GM12878 (cell line): ENCODE data around the gene TAMALIN. TPM values are rescaled to one million over a fixed set of nuclear protein-coding genes. Genes with fewer than 3 reads are reported as not detected.
A peak's percentile ranks its signal among the peaks of the same experiment; 100 is the strongest.

Source experiments
- BCL11A ChIP-seq: IDR thresholded peaks from 2 replicates; pipeline ENCODE4 v1.6.1; 2011; ENCODE audit warnings: low read depth, low read length
- BHLHE40 ChIP-seq, 2 experiments: fragments of 450-650 bp in 1 of 2; IDR thresholded peaks; 2 replicates each; pipeline ENCODE4 v1.6.1; 2011 to 2017; ENCODE audit warnings: low read depth in 2 of 2, borderline replicate concordance in 1 of 2, improper control_type of control experiment in 1 of 2, low read length in 1 of 2, mild to moderate bottlenecking in 1 of 2
- CREM ChIP-seq: IDR thresholded peaks from 2 replicates; pipeline ENCODE4 v1.6.1; 2014; ENCODE audit warnings: antibody characterized with exemption, low read depth
- CUX1 ChIP-seq: IDR thresholded peaks from 2 replicates; pipeline ENCODE4 v1.6.1; 2012; ENCODE audit warnings: improper control_type of control experiment, low read depth, low read length; ENCODE audit not compliant: insufficient replicate concordance
- DPF2 ChIP-seq: fragments of 450-650 bp; IDR thresholded peaks from 2 replicates; pipeline ENCODE4 v1.6.1; 2017; ENCODE audit warnings: mild to moderate bottlenecking
- EP300 ChIP-seq, 2 experiments: fragments of 150-350 bp in 1 of 2; IDR thresholded peaks; 2 replicates each; pipeline ENCODE4 v1.6.1; 2011 to 2012; ENCODE audit warnings: low read depth in 2 of 2, low read length in 2 of 2, borderline replicate concordance in 1 of 2, improper control_type of control experiment in 1 of 2, inconsistent platforms in 1 of 2; ENCODE audit not compliant: control insufficient read depth in 1 of 2
- ETV6 ChIP-seq, 2 experiments: fragments of 450-650 bp in 1 of 2; IDR thresholded peaks in 1 of 2; conservative IDR thresholded peaks in 1 of 2; 2 replicates each; pipeline ENCODE4 v1.6.1; 2014; ENCODE audit warnings: antibody characterized with exemption in 1 of 2, borderline replicate concordance in 1 of 2, low read depth in 1 of 2, mild to moderate bottlenecking in 1 of 2, moderate library complexity in 1 of 2
- IRF4 ChIP-seq: IDR thresholded peaks from 2 replicates; pipeline ENCODE4 v1.6.1; 2011; ENCODE audit warnings: low read depth, low read length
- MEF2A ChIP-seq: IDR thresholded peaks from 2 replicates; pipeline ENCODE4 v1.6.1; 2011; ENCODE audit warnings: low read depth, mild to moderate bottlenecking, low read length, moderate library complexity; ENCODE audit not compliant: insufficient read depth
- POU2F2 ChIP-seq: IDR thresholded peaks from 3 replicates; pipeline ENCODE4 v1.6.1; 2011; ENCODE audit warnings: low read depth, mild to moderate bottlenecking, low read length, borderline replicate concordance
- RUNX3 ChIP-seq: IDR thresholded peaks from 2 replicates; pipeline ENCODE4 v1.6.1; 2012; ENCODE audit warnings: low read length, inconsistent platforms
- SMAD1 ChIP-seq: fragments of 450-650 bp; IDR thresholded peaks from 2 replicates; pipeline ENCODE4 v1.6.1; 2018; ENCODE audit warnings: mild to moderate bottlenecking, low read depth; ENCODE audit not compliant: partially characterized antibody
- SPI1 ChIP-seq: IDR thresholded peaks from 2 replicates; pipeline ENCODE4 v1.6.1; 2011; ENCODE audit warnings: low read depth, mild to moderate bottlenecking, low read length, moderate library complexity, borderline replicate concordance; ENCODE audit not compliant: insufficient read depth
- ZBTB40 ChIP-seq: fragments of 450-650 bp; IDR thresholded peaks from 2 replicates; pipeline ENCODE4 v1.6.1; 2016; ENCODE audit warnings: mild to moderate bottlenecking, moderate library complexity, borderline replicate concordance
- polyA plus RNA-seq, 11 experiments: library from polyadenylated mRNA; depleted of rRNA in 4 of 11; unstranded in 6 of 11; stranded (reverse) in 5 of 11; fragments of >200 nt; fragmentation: Nextera tagmentation in 4 of 11; fragmentation: Illumina TruSeq in 1 of 11; extraction: Ambion mirVana in 4 of 11; extraction: Trizol in 1 of 11; gene quantifications; 1 replicate in 1 of 11; 2 replicates in 10 of 11; pipeline versions ENCODE4 v1.2.1 to v1.2.3, GENCODE V29; 2011 to 2016; ENCODE audit warnings: inconsistent platforms in 2 of 11, missing spikeins in 2 of 11, low read depth in 1 of 11
- total RNA-seq, 4 experiments: library from RNA; depleted of rRNA in 3 of 4; stranded (reverse); fragments of >200 nt in 3 of 4; fragmentation: Illumina TruSeq in 1 of 4; extraction: Trizol in 1 of 4; gene quantifications; 2 replicates each; pipeline versions ENCODE4 v1.2.1 to v1.2.3, GENCODE V29; 2013 to 2021

Gene TAMALIN
- total and polyA plus RNA-seq, 10 of the 15 experiments (the other 5 are each of a cell fraction or from before 2014, with no cell fraction given), result 0.09 to 0.58 (median 0.19) TPM; not detected in 4

DNA sequence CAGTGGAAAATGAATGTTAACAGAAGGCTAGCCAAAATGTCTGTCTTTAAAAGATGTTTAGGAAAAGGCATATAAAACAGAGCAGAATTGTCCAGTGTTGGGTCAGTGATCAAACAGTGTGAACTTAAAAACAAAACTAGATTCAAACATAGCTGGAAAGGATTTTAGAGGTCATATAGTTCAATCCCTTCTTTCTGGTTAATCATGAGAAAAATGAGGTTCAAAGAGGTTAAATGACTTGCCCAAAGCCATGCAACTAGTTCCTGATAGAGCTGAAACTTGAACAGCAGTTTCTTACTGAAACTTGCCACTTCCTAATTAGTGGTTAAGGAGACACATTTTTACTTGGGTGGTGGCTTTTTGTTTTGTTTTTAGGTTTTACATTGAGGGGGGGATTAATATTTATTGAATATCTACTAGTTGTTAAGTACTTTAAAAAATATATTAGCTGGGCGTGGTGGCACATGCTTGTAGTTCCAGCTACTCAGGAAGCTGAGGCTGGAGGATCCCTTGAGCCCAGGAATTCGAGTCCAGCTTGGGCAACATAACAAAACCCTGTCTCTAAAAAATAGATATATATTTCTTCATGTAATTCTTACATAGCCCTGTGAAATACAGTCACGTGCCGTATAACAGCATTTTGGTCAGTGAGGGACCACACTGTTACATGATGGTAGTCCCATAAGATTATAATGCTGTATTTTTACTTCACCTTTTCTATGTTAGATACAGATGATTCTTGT lies 34.9 kb upstream of the TAMALIN start (continued):
- TF ChIP-seq ETV6 (conservative IDR thresholded peaks at IDR 0.05 in 1 of 2, IDR thresholded peaks at IDR 0.05 in 1 of 2; ENCODE audit: borderline replicate concordance in 1 of 2, low read depth in 1 of 2) (peak in 1 of 2 experiments; percentile 70; a peak in 2 of 4 replicates), SMAD1 (no peak), IRF4 (peak; percentile 70; the same call in 1 of the 2 replicates), CUX1 (peak; percentile 44), MEF2A (no peak), EP300 (IDR thresholded peaks at IDR 0.05; ENCODE audit: borderline replicate concordance in 1 of 2, control insufficient read depth in 1 of 2, low read depth in 2 of 2, low read length in 2 of 2) (peak; percentile 28 to 30; a peak in 2 of 4 replicates), ZBTB40 (no peak), CREM (0 out of 2 replicates have a peak, but pooled peaks have one; percentile 18), DPF2 (no peak), RUNX3 (peak; percentile 89), POU2F2 (peak; percentile 50; the same call in 1 of the 3 replicates), SPI1 (peak; percentile 74), BCL11A (peak; percentile 79), BHLHE40 (IDR thresholded peaks at IDR 0.05; ENCODE audit: borderline replicate concordance in 1 of 2, low read depth in 2 of 2, low read length in 1 of 2) (peak; percentile 5 to 30; a peak in 2 of 4 replicates)
